Measurements from ENCODE around the gene ATP1A2. TPM values are rescaled to one million over a fixed set of nuclear protein-coding genes. Genes with fewer than 3 reads are reported as not detected.

ATP1A2 gene
- total RNA-seq, 2 donors from 2014 or later = 146 to 228 TPM

DNA sequence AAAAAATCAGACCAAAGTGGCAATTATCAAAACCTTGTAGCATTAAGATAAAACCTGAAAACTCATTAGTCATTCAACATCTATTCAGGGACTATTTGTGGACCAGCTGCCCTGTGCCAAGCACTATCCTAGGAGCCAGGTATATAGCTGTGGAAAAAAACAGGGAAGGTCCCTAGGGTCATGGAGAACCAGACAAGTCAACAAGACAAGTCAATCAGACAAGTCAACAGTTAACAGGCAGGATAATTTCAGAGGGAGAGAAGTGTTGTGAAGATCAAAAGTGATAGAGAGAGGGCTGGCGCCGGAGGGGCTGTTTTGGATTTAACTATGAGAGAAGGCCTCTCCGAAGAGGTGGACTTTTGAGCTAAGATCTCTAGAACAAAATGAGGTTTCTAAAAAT is 32.6 kb downstream of the ATP1A2 start:
- Histone ChIP-seq H3K4me1 (peaks cover 0 to 4% of the 10 kb centered on the region in 2 donors), H3K27ac (peak overlapping the region in 1 of 2 donors; percentile 42), H3K4me3 (no peak overlapping the region), H3K9me3 (no peaks in the 10 kb centered on the region), H3K36me3 (no peaks in the 10 kb centered on the region), H3K27me3 (no peaks in the 10 kb centered on the region)
- TF ChIP-seq, protein P1, sequence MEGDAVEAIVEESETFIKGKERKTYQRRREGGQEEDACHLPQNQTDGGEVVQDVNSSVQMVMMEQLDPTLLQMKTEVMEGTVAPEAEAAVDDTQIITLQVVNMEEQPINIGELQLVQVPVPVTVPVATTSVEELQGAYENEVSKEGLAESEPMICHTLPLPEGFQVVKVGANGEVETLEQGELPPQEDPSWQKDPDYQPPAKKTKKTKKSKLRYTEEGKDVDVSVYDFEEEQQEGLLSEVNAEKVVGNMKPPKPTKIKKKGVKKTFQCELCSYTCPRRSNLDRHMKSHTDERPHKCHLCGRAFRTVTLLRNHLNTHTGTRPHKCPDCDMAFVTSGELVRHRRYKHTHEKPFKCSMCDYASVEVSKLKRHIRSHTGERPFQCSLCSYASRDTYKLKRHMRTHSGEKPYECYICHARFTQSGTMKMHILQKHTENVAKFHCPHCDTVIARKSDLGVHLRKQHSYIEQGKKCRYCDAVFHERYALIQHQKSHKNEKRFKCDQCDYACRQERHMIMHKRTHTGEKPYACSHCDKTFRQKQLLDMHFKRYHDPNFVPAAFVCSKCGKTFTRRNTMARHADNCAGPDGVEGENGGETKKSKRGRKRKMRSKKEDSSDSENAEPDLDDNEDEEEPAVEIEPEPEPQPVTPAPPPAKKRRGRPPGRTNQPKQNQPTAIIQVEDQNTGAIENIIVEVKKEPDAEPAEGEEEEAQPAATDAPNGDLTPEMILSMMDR (IDR thresholded peaks at IDR 0.05) = no peak
- DNase-seq (ENCODE audit: low spot score) = no peak

DNA sequence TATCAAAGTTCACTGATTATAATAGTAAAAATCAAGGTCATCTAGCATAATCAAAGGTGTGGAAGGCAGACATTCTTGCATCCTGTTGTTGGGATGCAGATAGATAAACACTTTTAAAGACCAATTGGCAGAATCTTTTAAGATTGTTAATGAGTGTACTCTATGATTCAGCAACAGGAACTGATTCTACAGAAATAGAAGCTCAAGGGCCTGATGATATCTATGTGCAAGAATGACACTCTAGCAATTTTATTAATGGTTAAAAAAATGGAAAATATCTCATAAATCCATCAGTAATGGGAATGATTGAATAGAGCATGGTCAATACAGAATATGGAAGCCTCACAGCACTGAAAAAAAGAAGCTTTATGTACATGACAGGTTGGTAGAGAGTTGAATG is 33.7 kb downstream of the ATP1A2 start:
- Histone ChIP-seq H3K27ac (peak overlapping the region in 1 of 2 donors; percentile 42), H3K9me3 (no peaks in the 10 kb centered on the region), H3K4me1 (peaks cover 0 to 4% of the 10 kb centered on the region in 2 donors), H3K4me3 (no peak overlapping the region), H3K27me3 (no peaks in the 10 kb centered on the region), H3K36me3 (no peaks in the 10 kb centered on the region)
- DNase-seq (ENCODE audit: low spot score) = no peak
- TF ChIP-seq, protein P1 (IDR thresholded peaks at IDR 0.05) = no peak

DNA sequence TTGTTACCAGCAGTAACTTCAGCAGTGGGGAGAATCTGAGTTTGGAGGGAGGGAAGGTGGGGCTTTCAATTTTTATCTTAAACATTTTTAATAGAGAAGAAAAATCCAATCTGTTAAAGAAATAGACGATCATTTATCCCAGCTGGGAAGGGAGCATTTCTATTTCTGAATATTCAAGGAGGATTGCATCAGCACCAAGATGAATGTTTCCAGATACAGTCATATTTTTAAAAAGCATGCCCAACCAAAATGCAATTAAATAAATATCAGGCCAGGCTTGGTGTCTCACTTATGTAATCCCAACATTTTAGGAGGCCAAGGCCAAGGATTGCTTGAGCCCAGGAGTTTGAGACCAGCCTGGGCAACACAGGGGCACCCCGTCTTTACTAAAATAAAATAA is 34.2 kb downstream of the ATP1A2 start:
- peaks cover 0 to 4% of the 10 kb centered on the region in 2 donors for H3K4me1 ChIP-seq
- H3K9me3 ChIP-seq = no peaks in the 10 kb centered on the region
- no peaks in the 10 kb centered on the region for H3K36me3 ChIP-seq
- TF ChIP-seq, protein P1 (IDR thresholded peaks at IDR 0.05) = no peak
- no peak for DNase-seq (ENCODE audit: low spot score)
- H3K27ac ChIP-seq = no peak overlapping the region
- no peaks in the 10 kb centered on the region for H3K27me3 ChIP-seq
- no peak overlapping the region for H3K4me3 ChIP-seq

DNA sequence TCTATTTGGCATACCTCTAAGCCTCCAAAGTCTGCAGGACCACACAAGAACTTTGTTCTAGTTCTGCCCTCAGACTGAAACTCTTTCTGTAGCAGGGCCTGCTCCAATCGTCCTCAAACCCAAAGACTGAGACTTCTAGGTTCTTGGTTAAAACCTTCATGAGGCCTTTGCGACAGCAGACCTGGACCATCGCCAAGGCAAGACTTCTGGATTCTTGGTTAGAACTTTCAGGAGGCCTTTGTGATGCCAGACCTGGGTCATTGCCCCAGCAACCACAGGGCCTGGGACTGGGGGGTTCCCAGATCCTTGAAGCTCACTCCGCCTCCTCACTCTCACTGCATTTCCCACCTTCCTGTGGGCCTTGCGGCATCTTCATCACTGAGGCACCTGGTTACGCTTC is 35.7 kb downstream of the ATP1A2 start, which contains the start of gene ATP1A4:
TSS of gene ATP1A4 (plus strand) at position 301 of the 400 bp plus-strand sequence. CDS start 438 bp downstream, outside the sequence.
- TF ChIP-seq, protein P1 (IDR thresholded peaks at IDR 0.05) = no peak
- Histone ChIP-seq H3K27ac (no peak within 1 kb of the TSS), H3K4me1 (peaks cover 0 to 4% of the 10 kb centered on the region in 2 donors)

DNA sequence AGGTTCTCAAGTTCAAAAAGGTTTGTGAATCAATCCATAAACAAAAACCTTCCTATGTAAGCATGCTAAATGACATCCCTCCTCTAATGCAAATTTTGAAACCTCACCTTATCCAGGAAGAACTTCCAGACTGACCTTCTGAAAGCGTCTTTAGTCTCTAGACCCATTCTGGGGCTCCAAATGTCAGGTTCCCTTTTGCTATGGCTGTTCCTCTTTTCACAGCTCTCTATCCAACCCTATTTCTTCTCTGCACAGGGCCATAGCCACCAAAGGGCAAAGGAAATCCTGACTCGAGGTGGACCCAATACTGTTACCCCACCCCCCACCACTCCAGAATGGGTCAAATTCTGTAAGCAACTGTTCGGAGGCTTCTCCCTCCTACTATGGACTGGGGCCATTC is 39.2 kb downstream of the ATP1A2 start:
- Histone ChIP-seq H3K4me3 (no peak overlapping the region), H3K27me3 (no peaks in the 10 kb centered on the region), H3K9me3 (no peaks in the 10 kb centered on the region), H3K36me3 (no peaks in the 10 kb centered on the region), H3K27ac (no peak overlapping the region), H3K4me1 (no peaks in the 10 kb centered on the region)
- no peak for DNase-seq (ENCODE audit: low spot score)
- TF ChIP-seq, protein P1 (IDR thresholded peaks at IDR 0.05) = no peak

More for the DNA sequence above, 35.7 kb downstream of the ATP1A2 start, which contains the start of gene ATP1A4:
- Histone ChIP-seq H3K4me3 (no peak within 1 kb of the TSS), H3K9me3 (no peaks in the 10 kb centered on the region), H3K27me3 (no peaks in the 10 kb centered on the region), H3K36me3 (no peaks in the 10 kb centered on the region)
- DNase-seq (ENCODE audit: low spot score) = no peak

DNA sequence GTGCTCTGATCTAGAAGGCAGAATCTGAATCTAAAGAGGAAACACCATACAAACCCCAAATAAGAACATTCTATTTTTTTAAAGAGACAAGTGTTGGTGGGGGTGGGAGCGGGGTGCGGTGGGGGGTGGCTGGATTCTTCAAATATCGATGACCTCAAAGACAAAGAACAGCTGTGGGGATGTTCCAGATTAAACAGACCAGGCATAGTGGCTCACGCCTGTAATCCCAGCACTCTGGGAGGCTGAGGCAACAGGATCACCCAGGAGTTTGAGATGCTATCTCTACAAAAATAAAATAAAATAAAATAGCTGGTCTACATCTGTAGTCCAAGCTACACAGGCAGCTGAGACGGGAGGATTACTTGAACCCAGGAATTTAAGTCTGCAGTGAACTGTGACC is 40.8 kb downstream of the ATP1A2 start:
- H3K9me3 ChIP-seq = no peaks in the 10 kb centered on the region
- H3K4me1 ChIP-seq = no peaks in the 10 kb centered on the region
- no peaks in the 10 kb centered on the region for H3K36me3 ChIP-seq
- H3K4me3 ChIP-seq = no peak overlapping the region
- no peaks in the 10 kb centered on the region for H3K27me3 ChIP-seq
- DNase-seq (ENCODE audit: low spot score) = no peak
- TF ChIP-seq, protein P1 (IDR thresholded peaks at IDR 0.05) = no peak
- H3K27ac ChIP-seq = no peak overlapping the region
